ENCODE results near the gene SCRG1.

Gene SCRG1

GRCh38 chr4:173357939-173358338 lies 41.0 kb downstream of the SCRG1 start:
- DNase-seq = no peak

GRCh38 chr4:173347467-173347866 lies 51.4 kb downstream of the SCRG1 start:
- no peak for DNase-seq

GRCh38 chr4:173346074-173346473 lies 52.8 kb downstream of the SCRG1 start:
- no peak for DNase-seq

GRCh38 chr4:173345648-173346047 lies 53.3 kb downstream of the SCRG1 start:
- DNase-seq = no peak

- DNase-seq = no peak
Measured at GRCh38 chr4:173343832-173344397, 55.0 kb downstream of the SCRG1 start.

- no peak for DNase-seq
Measured at GRCh38 chr4:173337463-173337862, 61.5 kb downstream of the SCRG1 start.

GRCh38 chr4:173334891-173335752 lies 63.8 kb downstream of the SCRG1 start:
- DNase-seq = peak; percentile 74
